SIG-M5 (cell line): ENCODE data around the gene IFRD2.
A peak's percentile ranks its signal among the peaks of the same experiment; 100 is the strongest.

Source experiments
- DNase-seq: peaks from one replicate; lab custom pipeline; 2025; lab: John Stamatoyannopoulos, UW

IFRD2 gene

DNA sequence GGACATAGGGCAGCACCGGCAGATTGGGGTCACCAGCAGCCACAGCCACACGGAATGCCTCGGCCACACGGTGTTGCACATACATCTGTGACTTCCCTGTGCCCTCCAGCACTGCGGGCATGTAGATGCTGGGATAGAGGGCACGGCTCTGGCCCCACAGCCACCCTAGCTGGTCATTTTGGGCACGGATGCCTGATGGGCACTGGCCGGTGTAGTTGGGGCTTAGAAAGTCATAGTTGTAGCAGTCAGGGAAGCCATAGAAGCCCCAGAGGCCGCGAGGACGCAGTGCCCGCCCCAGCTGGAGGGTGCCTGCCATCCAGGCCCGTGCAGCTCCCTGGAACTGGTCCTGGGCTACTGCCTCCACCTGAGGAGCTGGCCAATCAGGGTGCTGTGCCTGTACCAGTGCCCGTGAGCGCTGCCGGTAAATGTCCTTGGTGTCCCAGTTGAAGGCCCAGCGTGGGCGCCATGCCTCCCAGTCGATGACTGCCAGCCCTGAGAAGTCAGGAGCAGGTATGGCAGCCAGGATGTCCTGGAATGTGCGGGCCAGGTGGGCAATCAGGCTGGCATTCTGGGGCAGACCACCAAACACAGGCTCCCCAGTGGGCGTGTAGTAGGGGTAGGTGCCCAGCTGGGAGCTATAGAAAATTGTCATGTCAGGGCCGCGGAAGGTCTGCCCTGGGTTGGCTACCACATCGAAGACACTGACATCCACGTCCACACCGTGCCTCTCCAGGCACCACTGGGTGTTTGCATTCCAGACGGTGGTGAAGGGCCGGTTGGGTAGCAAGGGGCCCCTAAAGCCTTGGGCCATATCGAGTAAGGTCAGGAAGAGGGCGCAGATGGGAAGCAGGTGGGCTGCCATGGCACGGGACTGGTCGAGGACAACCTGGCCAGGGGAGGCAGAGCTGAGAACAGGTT, 10.1 kb upstream of the IFRD2 start:
- DNase-seq, result no peak

DNA sequence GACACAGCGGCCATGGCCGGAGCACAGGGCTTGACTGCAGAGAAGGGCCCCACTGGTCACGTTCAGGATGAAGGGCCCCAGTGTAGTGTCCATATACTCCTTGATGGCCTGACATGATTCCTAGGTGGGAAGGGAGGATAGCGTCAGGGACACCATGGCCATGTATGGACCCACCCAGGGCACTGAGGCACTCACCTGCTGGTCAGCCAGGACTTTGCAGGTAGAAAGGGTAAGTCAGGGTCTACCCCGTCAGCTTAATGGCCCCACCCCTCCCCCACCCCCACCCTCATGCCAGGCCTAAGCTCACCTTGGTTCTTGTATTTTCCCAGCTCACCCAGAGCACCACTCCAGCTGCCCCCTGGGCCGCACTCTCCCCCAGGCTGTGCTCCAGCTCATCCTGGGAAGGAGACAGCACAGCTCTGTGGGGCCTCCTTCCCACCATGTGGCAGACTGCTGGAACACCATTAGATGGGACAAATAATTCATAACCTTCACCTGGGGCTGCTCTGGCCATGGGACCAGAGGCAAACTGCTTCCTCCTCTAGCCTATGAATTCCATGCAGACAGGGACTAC, 8.5 kb upstream of the IFRD2 start:
- DNase-seq, result no peak

DNA sequence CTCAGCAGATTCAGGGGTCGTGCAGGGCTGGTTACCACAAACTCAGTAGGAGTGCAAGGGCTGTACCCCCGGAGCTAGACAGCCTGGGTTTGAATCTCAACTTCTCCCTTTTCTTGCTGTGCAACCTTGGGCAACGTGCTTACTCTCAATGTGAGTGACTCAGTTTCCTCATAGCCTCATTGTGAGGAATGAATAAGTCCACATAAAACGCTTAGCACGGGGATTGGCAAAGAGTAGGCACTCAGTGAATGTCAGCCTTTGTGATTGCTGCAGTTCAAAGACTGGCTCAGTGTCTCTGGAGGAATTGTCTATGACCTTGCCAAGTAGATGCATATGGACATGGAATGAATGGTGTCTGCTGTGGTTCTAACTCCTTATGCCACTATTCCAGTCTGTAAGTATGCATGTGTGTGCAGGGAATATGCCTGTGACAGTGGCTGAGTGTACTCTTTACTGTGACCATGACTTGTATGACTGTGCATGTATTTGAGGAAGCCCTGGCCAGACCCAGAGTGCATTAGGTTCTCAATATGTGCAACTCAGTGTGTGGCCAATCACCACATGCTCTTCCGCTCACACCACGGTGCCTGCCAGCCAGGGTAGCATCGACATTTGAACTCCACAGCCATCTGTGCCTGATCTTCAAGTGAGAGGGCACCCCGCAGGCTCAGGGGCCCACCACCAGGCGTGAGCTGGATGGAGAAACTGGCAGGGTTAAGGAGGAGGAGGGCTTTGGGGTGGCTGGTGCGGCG, 7.9 kb upstream of the IFRD2 start:
- peak; percentile 25 for DNase-seq

DNA sequence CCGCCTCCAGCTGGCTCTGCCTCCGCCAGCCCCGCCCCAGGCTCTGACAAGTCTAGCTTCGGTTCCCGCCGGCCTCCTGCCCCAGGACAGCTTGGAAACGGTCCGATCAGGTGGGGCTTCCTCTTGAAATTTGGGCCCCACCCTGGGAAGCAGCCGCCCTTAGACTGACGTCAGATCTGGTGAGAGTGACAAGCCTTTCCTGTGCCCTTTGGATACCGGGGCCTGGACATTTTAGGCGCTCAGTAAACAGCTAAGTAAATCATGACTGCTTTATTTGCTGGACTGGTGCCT, 7.4 kb upstream of the IFRD2 start:
- DNase-seq, result no peak

DNA sequence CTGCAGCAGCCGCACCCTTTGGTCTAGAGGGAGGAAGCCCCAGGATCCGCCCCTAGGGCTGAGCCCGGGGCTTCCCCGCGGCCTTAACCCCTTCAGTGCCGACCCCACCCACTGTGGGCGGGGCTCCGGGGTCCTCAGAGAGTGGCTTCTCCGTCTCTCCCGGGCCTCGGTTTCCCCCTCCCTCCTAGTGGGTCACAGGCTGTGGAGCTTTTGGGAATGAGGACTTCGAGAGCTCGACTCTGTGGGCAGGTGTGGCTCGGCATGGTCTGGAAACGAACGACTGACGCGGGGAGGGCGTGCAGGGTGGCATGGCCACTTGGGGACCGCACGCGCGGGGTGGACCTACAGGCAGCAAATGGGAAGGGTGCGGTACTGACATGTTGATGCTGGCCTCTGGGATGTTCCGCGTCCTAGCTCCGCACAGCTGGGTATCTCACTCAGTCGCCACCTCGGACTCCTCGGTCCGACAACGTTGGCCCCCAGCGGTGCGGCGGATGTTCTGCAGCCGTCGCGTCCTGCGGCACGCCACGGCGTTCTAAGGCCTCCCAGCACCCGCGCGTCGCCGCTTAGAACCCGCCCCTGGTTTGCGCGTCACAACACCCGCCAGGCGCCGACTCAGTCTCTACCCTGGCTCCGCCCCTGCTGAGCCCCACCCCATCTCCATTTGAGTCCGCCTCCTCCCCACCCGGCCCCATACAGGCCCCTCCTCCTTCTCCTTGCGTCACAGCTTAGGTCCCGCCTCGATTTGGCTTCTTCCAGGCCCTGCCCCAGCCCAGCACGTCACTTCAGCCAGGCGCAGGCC, 6.8 kb upstream of the IFRD2 start, which contains the start of the genes HYAL3 and NAA80:
Gene HYAL3 (minus strand): TSS at position 570 of the 802 bp plus-strand sequence. CDS start 3,803 bp downstream, outside the sequence.
Gene NAA80 (minus strand): TSS at position 570 of the 802 bp plus-strand sequence. CDS start 1,942 bp downstream, outside the sequence.
- DNase-seq, result peak; percentile 89

DNA sequence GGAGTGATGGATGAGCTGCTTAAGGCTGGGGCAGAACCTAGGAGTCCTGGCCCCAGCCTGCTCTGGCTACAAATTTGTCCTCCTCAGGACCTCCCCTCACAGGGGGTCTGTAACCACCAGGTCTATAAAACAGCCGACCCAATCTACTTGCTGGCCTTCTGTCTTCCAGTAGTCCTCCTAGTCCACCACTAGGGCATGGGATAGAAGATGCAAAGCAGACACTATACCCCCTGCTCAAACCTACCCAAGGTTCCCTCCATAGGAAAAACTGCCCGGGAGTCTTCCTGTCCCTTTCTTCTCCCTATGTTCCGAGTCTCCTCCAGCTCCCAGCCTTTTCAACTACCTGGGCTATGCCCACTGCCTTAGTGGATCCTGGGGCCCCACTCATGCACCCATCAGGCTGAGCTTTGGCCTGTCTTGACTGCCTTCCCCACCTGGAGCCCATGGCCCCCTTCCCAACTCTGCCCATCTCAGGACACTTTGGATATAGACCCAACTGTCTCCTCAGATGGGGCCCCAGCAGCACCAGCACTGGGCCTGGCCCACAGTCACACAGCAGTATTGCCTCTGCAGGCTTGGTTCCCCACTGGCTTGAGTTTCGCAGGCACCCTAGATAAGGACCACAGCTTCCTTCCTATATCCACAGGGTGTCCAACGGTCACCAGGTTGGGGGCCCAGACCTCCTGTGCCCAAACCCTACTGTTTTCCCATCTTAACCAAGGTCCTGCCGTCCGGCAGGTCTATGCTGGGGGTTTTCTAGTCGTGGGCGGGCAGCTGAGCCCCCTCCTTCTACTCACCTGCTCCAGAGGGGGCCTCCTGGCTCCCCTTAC, 5.9 kb upstream of the IFRD2 start:
- no peak for DNase-seq

DNA sequence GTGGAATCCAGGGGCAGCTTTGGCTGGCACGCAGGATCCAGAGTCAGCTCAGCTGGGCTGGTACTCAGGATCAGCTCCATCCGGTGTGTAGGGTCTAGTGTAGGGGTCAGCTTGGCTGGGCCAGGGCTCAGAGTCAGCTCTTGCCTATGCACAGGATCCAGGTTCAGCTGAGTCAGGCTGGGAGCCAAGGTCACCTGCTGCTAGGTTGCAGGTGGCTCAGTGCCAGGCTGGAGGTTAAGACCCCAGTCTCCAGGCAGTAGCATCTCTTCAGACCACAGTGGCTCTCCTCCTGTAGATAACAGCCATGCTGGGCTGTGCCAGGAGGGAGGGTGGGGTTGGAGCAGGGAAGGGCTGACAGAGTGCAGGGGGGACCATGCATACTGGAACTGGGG, 5.2 kb upstream of the IFRD2 start:
- DNase-seq, result no peak

DNA sequence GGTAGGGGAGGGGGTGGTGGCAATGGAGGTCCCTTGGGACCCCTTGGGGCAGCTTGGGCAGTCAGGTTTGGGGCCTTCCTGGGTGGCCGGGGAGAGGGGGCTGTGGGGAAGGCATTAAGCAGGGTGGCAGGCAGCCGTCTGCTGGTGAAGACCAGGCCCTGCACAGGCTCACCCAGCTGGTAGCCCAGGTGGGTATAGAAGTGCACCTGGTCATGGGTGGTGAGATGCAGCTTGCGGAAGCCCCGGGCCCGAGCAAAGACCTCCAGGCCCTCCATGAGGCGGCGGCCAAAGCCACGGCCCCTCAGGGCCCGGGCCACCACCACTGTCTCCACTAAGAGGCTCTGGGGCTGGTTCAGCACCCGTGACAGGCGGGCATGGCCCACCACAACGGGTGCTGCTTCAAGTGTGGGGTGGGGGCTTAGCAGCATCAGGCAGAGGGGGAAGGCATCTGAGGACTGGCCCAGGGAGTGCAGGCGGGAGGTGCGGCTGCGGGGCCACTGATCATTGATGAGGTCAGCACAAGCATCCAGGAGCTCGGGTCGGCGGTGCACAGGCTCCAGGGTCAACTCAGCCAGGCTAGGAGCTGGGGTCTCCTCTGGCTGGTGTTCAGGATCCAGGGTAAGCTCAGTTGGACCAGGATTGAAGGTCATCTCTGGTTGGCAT, 4.6 kb upstream of the IFRD2 start:
- no peak for DNase-seq

DNA sequence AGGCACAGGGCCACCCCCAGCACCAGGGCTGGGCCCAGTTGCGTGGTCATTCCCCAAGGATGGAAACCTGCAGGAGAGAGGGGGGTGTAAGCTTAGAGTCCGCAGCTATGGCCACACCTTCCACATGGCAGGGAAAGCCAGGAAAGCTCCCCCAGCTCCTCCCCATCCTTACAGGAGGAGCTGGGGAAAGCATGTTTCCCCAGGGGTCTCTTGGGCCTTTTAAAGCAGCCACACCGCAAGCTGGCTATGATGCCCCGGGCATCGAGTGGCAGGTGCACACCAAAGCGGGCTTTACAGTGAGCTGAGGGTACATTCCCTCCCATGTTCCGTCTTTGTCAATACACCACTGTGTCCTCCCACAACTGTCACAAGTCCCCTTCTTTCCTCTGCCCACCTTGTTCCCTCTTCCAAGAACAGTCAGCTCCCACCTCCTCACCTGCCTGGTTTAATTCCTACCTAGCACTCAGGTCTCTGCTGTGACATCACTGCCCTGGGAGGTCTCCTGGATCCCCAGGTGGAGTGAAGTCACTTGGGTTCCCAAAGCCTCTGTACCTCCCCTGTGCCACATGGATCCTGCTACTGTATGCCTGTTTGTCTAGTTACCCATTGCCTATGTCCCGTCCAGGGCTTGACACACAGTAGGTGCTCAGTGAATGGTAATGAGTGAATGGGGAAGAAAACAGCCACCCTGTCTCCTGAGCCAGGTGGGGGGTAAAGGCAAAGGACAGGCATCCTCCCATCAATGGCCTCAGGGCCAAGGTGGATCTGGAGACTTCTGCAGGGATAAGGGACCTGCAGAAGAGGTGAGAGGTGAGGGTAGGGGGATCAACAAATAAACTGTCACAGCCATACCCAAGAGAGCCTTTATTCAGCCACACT, 3.6 kb upstream of the IFRD2 start:
- DNase-seq, result no peak

DNA sequence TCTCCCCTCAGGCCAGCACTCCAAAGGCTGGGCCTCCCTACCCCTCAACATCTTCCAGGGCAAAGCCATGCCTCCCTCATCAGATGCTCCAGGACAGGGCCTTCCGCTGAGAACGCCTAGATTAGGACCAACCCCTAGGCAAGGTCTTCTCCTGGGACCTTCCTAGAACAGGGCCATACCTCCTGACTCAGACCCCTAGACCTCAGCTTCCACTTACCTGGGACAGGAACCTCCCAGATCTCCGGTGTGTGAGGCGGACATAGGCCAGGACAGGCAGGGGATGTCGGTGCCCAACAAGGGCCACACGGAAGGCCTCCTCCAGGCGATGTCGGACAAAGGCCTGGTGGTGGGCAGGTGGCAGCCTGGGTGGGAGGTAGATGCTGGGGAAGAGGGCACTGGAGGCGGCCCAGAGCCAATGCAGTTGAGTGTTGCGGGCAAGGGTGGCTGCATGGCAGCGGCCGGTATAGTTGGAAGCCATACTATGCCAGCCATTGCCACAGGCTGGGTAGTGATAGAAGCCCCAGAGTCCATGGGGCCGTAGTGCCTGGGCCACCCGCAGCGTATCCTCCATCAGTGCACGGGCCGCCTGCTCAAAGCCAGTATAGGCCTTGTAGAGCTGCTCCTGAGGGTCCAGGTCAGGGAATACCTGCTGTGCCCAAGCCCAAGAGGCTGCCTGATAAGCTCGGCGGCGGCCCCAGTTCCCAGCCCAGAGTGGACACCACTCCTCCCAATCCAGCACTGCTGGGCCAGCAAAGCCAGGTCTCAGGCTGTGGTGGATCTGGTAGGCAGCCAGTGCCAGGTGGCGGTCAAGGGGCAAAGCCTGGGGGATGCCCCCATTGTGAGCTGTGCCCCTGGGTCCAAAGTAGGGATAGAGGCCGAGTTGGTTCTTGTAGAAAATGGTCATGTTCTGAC, 2.5 kb upstream of the IFRD2 start:
- DNase-seq, result no peak

DNA sequence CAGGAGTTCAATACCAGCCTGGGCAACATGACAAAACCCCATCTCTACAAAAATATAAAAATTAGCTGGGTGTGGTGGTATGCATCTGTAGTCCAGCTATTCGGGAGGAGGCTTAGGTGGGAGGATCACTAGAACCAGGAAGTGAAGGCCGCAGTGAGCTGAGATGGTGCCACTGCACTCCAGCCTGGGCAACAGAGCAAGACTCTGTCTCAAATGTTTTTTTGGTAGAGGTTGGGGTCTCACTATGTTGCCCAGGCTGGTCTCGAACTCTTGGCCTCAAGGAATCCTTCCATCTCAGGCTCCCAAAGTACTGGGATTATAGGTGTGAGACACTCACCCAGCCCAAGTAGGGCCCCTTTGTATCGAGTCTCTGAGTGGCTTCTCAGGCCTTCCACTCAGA, 1.9 kb upstream of the IFRD2 start:
- DNase-seq, result no peak

DNA sequence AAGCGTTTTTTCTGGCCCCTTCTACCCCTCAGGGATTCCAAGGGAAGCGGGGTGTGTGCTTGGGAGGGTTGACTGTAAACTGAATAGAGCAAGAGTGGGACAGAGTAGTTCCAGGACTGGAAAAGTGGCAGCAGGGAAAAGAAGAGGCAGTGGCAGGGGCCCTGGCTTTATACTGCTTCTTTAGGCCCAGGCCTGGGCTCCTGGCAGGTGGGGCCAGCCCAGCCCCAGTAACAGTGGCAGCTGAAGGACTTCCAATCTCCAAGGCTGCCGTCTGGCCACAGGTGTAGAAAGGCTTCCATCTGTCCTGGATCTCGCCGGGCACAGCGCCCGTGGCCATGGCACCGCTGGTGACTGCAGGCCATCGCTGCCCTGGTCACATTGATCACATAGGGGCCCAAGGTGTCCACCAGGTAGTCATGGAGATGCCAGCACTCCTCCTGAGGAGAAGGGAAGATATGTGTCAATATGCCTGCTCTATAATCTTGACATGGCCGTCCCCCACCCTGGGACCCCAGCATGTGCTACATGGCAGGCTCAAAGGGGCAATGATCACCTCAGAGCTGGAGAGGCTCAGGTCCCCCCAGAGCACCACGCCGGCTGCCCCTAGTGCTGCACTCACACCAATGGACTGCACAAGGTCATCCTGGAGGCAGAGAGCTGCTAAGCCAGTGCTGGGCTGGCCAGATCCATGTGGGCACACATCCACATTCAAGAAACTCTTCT, 1.0 kb upstream of the IFRD2 start:
- no peak for DNase-seq

DNA sequence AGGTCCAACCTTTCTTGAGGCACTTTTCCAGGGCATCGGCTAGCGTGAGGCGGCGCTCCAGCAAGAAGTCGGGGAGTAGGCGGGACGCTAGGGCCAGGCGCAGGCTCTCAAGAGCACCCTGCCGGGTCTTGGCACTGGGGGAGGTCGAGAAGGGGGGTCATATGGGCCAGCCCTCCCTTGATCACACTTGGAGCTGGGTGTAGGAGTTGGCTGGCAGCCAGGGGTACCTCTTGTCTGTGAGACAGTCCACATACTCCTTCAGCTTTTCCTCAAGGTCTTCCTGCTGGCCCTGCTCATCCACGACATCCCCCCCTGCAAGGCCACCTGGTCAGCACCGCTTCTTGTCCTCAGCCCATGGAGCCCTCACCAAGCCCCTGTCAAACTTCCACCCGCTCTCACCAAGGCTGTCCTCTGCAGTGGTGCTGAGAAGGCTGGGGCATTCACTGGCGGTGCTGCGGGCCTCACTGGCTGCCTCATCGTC, 2.0 kb downstream of the IFRD2 start:
- no peak for DNase-seq

DNA sequence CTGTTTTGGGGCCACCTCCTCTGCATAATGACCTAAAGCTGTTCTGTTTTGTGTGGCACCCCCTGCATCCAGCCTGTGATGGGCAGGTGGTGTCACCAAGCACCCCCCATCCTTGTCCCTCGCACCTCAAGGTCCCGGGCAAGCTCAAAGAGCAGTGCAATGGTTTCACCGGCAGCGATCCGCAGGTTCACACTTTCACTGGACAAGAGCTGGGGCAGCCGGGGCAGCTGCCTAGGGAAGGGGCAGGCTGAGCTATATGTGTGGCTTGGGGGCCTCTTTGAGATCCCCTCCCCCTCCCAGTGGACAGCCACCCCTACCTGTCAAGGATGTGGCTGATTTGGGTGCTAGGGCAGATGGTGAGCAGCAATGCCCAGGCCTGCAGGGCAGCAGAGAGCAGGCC, 3.1 kb downstream of the IFRD2 start:
- no peak for DNase-seq

DNA sequence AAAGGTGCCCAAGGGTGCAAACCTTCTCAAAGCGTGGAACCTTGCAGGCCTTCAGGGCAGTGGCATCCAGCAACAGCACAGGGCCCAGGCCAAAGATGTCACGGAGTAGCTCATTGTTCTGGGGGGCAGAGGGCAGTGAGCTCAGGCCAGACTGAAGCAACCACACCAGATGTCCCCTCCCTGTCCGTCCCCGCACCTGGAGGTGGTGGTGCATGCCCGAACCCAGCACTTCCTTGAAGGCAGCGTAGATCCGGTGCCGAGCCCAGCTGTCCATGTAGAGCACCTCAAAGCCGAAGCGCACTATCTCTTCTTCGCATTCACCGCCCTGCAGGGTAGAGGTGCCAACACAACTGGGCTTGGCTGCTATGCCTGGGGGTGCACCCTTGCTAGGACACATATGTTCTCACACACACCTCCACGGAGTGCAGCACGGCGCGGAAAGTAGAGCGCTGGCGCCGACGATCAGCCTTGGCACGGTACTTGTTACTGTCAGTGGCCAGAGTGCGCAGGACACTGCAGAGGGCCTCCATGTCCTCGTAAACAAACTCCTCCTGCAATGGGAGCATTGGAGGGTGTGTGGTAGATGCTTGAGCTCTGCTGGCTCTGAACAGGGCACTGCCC, 3.7 kb downstream of the IFRD2 start:
- no peak for DNase-seq

DNA sequence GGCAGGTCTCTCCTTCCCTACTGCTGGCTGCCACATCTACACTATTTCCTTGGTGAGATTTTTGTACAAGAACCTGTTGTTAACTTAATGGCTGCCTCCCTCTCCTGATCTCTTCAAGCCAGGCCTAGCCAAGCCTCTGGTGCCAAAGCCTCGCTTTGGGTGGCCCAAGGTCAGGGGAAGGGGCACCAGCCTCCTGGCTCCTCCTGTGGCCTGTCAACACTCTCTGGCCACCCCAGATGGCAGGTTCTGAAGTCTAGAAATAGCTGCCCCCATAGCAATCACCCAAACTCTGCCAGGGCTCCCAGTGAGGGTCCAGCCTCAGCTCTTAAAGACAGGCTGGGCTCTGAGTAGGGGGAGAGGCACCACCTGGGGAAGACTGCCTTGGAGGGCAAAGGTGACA, 5.0 kb downstream of the IFRD2 start:
- DNase-seq, result no peak
